Thoracic aorta (tissue), 2 donors: ENCODE data around the gene NUMA1. TPM values are rescaled to one million over a fixed set of nuclear protein-coding genes. Genes with fewer than 3 reads are reported as not detected.

ENCODE experiments used
- ATAC-seq: fragments of 150-250 bp; one replicate; pipeline ENCODE4 v1.8.0; 2017; ENCODE audit warnings: low read depth; ENCODE audit not compliant: insufficient number of reproducible peaks, low FRiP score
- DNase-seq: peaks from one replicate; pipeline ENCODE4 v3.0.0-alpha.2; 2020; ENCODE audit warnings: low spot score
- H3K27ac ChIP-seq, 2 donors: fragments of 200-600 bp; sonication (generic); 1 replicate in 1 of 2; 2 replicates in 1 of 2; pipeline ENCODE4 v1.5.1; 2016; ENCODE audit warnings: mild to moderate bottlenecking in 2 of 2, moderate library complexity in 2 of 2
- H3K27me3 ChIP-seq: fragments of 200-600 bp; sonication (generic); replicated peaks from 2 replicates; pipeline ENCODE4 v1.6.0; 2016; ENCODE audit warnings: mild to moderate bottlenecking; ENCODE audit not compliant: insufficient read depth
- H3K36me3 ChIP-seq: fragments of 200-600 bp; sonication (generic); one replicate; pipeline ENCODE4 v1.5.1; 2016
- H3K4me1 ChIP-seq, 2 donors: fragments of 200-600 bp; sonication (generic); 1 replicate in 1 of 2; 2 replicates in 1 of 2; pipeline versions ENCODE4 v1.5.1 to v1.6.0; 2016; ENCODE audit warnings: low read depth in 2 of 2, mild to moderate bottlenecking in 1 of 2; ENCODE audit not compliant: control insufficient read depth in 1 of 2
- H3K4me3 ChIP-seq: fragments of 200-600 bp; sonication (generic); 2 replicates; pipeline ENCODE4 v1.5.1; 2016; ENCODE audit warnings: mild to moderate bottlenecking
- H3K9me3 ChIP-seq: fragments of 200-600 bp; sonication (generic); 2 replicates; pipeline ENCODE4 v1.5.1; 2016
- CTCF ChIP-seq: fragments of 200-600 bp; sonication (generic); IDR thresholded peaks from one replicate; pipeline ENCODE4 v1.5.1; 2019; ENCODE audit warnings: antibody characterized with exemption
- total RNA-seq, 2 donors: library from RNA; depleted of rRNA; stranded (reverse); fragments of >200 nt; gene quantifications; one replicate each; pipeline versions ENCODE4 v1.1.0 to v1.2.3, GENCODE V29; 2016

NUMA1 gene
- total RNA-seq, 2 donors from 2014 or later = 282 to 286 TPM

GRCh38 chr11:72048766-72049460 lies 31.4 kb downstream of the NUMA1 start:
- no peaks in the 10 kb centered on the region for H3K9me3 ChIP-seq
- H3K27me3 ChIP-seq = no peaks in the 10 kb centered on the region
- ATAC-seq (no peak), DNase-seq (no peak)
- TF ChIP-seq CTCF = no peak
- H3K4me3 ChIP-seq = no peak overlapping the region
- peak overlapping the region in 1 of 2 donors; percentile 21 for H3K27ac ChIP-seq
- H3K36me3 ChIP-seq = peaks cover 3% of the 10 kb centered on the region
- H3K4me1 ChIP-seq = no peaks in the 10 kb centered on the region

GRCh38 chr11:72045849-72046248 lies 34.5 kb downstream of the NUMA1 start:
- peaks cover 3% of the 10 kb centered on the region for H3K36me3 ChIP-seq
- TF ChIP-seq CTCF = no peak
- H3K9me3 ChIP-seq = no peaks in the 10 kb centered on the region
- peaks cover 8 to 19% of the 10 kb centered on the region in 2 donors for H3K4me1 ChIP-seq
- ATAC-seq (no peak), DNase-seq (no peak)
- no peak overlapping the region for H3K4me3 ChIP-seq
- H3K27me3 ChIP-seq = no peaks in the 10 kb centered on the region
- no peak overlapping the region for H3K27ac ChIP-seq

GRCh38 chr11:72042064-72042745 lies 38.1 kb downstream of the NUMA1 start:
- Histone ChIP-seq H3K27me3 (no peaks in the 10 kb centered on the region), H3K9me3 (no peaks in the 10 kb centered on the region), H3K36me3 (no peaks in the 10 kb centered on the region), H3K4me3 (peak overlapping the region; percentile 75), H3K27ac (peak overlapping the region; percentile 93 to 94), H3K4me1 (peaks cover 34 to 41% of the 10 kb centered on the region in 2 donors)
- no peak for ATAC-seq
- no peak for DNase-seq
- no peak for TF ChIP-seq CTCF

GRCh38 chr11:72041364-72042063 lies 38.8 kb downstream of the NUMA1 start:
- no peaks in the 10 kb centered on the region for H3K9me3 ChIP-seq
- peak overlapping the region; percentile 75 for H3K4me3 ChIP-seq
- DNase-seq = peak; percentile 17
- no peaks in the 10 kb centered on the region for H3K27me3 ChIP-seq
- peak; percentile 26 for ATAC-seq
- H3K36me3 ChIP-seq = no peaks in the 10 kb centered on the region
- peaks cover 40 to 48% of the 10 kb centered on the region in 2 donors for H3K4me1 ChIP-seq
- peak overlapping the region; percentile 93 to 94 for H3K27ac ChIP-seq
- TF ChIP-seq CTCF = no peak
